HepG2 (cell line): ENCODE measurements around the gene ZNF519. TPM values are rescaled to one million over a fixed set of nuclear protein-coding genes. Genes with fewer than 3 reads are reported as not detected.

Experiments
- ATAC-seq: fragments of 200-7000 bp; cut with Tn5 transposase; 3 replicates; pipeline ENCODE4 v1.9.1; 2020; ENCODE audit warnings: mild to moderate bottlenecking, moderate library complexity
- BruUV-seq: library from RNA; stranded (reverse); fragments of 400-500 nt; replicated peaks from 2 replicates; lab custom pipeline; 2021; lab: Mats Ljungman, UMichigan
- CTCF ChIA-PET: fragments of 300-600 bp; formaldehyde crosslinking; extraction: SDS; loops from one replicate; lab custom pipeline; 2021; ENCODE audit warnings: low total read pairs, inconsistent platforms, low intra/inter-chr PET ratio; lab: Yijun Ruan, JAX
- POLR2A ChIA-PET: fragments of 350-600 bp; sonication (Branson Sonifier 250); formaldehyde crosslinking; loops from one replicate; lab custom pipeline; 2020; ENCODE audit warnings: antibody characterized with exemption, inconsistent platforms; lab: Yijun Ruan, JAX
- DNase-seq: peaks from one replicate; pipeline ENCODE4 v3.0.0-alpha.2; 2015; ENCODE audit warnings: low spot score
- FAIRE-seq: peaks from 3 replicates; lab custom pipeline; 2011; peaks lifted over from hg19 to GRCh38; lab: Jason Lieb, UNC
- H2AFZ ChIP-seq: one replicate; pipeline ENCODE4 v1.6.1; 2011; ENCODE audit warnings: low read length, inconsistent platforms
- H3K27ac ChIP-seq: fragments of 300-600 bp; 3 replicates; pipeline ENCODE4 v1.8.0; 2011; ENCODE audit warnings: mixed run types, mild to moderate bottlenecking, mixed read lengths, low read length, inconsistent platforms; ENCODE audit not compliant: insufficient read depth; ENCODE audit errors: extremely low read length
- H3K27me3 ChIP-seq, 2 experiments: fragments of 200-600 bp in 1 of 2; 2 replicates in 1 of 2; 3 replicates in 1 of 2; pipeline versions ENCODE4 v1.6.0 to v1.8.0; 2011; ENCODE audit warnings: low read length in 2 of 2, mild to moderate bottlenecking in 2 of 2, moderate library complexity in 2 of 2, inconsistent platforms in 1 of 2; ENCODE audit not compliant: insufficient read depth in 2 of 2, control insufficient read depth in 1 of 2
- H3K36me3 ChIP-seq, 2 experiments: fragments of 200-600 bp in 1 of 2; replicated peaks in 1 of 2; 2 replicates in 1 of 2; 3 replicates in 1 of 2; pipeline versions ENCODE4 v1.5.1 to v1.8.0; 2011; ENCODE audit warnings: low read length in 2 of 2, inconsistent platforms in 1 of 2; ENCODE audit not compliant: insufficient read depth in 2 of 2, control insufficient read depth in 1 of 2
- H3K4me1 ChIP-seq: 2 replicates; pipeline ENCODE4 v1.5.1; 2012; ENCODE audit warnings: low read length, inconsistent platforms; ENCODE audit not compliant: insufficient read depth
- H3K4me2 ChIP-seq: 2 replicates; pipeline ENCODE4 v1.6.0; 2011; ENCODE audit warnings: low read depth, low read length, inconsistent platforms
- H3K4me3 ChIP-seq, 3 experiments: fragments of 200-600 bp in 1 of 3; sonication (generic), shearing (Covaris generic) in 1 of 3; replicated peaks in 1 of 3; 2 replicates each; pipeline ENCODE4 v1.5.1; 2011 to 2016; ENCODE audit warnings: low read length in 3 of 3, inconsistent platforms in 2 of 3, low read depth in 2 of 3, mild to moderate bottlenecking in 2 of 3, control low read depth in 1 of 3, mixed read lengths in 1 of 3; ENCODE audit not compliant: insufficient read depth in 1 of 3
- H3K79me2 ChIP-seq: one replicate; pipeline ENCODE4 v1.6.1; 2011; ENCODE audit warnings: low read length, inconsistent platforms; ENCODE audit not compliant: insufficient read depth
- H3K9ac ChIP-seq: 2 replicates; pipeline ENCODE4 v1.6.0; 2011; ENCODE audit warnings: mild to moderate bottlenecking, low read depth, low read length, inconsistent platforms; ENCODE audit not compliant: insufficient read depth
- H3K9me3 ChIP-seq: 2 replicates; pipeline ENCODE4 v1.5.1; 2012; ENCODE audit warnings: mild to moderate bottlenecking, low read length
- H4K20me1 ChIP-seq: 2 replicates; pipeline ENCODE4 v1.6.0; 2011; ENCODE audit warnings: inconsistent platforms, mild to moderate bottlenecking, low read length, moderate library complexity; ENCODE audit not compliant: insufficient read depth
- ATAD3A ChIP-seq: sonication (generic); formaldehyde crosslinking; IDR thresholded peaks from 2 replicates; pipeline ENCODE4 v1.4.0; 2020; ENCODE audit warnings: missing genetic modification reagents
- CREB3 ChIP-seq: sonication (generic); formaldehyde crosslinking; IDR thresholded peaks from 2 replicates; pipeline ENCODE4 v1.5.0; 2020; ENCODE audit warnings: missing genetic modification reagents
- DPF2 ChIP-seq: sonication (generic); formaldehyde crosslinking; IDR thresholded peaks from 2 replicates; pipeline ENCODE4 v1.4.0; 2020; ENCODE audit warnings: mild to moderate bottlenecking, low read depth, missing genetic modification reagents, borderline replicate concordance
- HNF4G ChIP-seq, 2 experiments: sonication (generic) in 1 of 2; formaldehyde crosslinking in 1 of 2; IDR thresholded peaks; 2 replicates each; pipeline versions ENCODE4 v1.4.0 to v1.6.1; 2011 to 2020; ENCODE audit warnings: borderline replicate concordance in 2 of 2, low read depth in 2 of 2, mild to moderate bottlenecking in 2 of 2, low read length in 1 of 2, missing genetic modification reagents in 1 of 2, moderate library complexity in 1 of 2
- LRRFIP1 ChIP-seq: sonication (generic); formaldehyde crosslinking; conservative IDR thresholded peaks from 2 replicates; pipeline ENCODE4 v1.4.0; 2020; ENCODE audit warnings: missing genetic modification reagents
- MAF1 ChIP-seq: sonication (generic); formaldehyde crosslinking; IDR thresholded peaks from 2 replicates; pipeline ENCODE4 v1.5.0; 2020; ENCODE audit warnings: missing genetic modification reagents, borderline replicate concordance
- NONO ChIP-seq, 2 experiments: fragments of 450-650 bp in 1 of 2; sonication (generic) in 1 of 2; formaldehyde crosslinking in 1 of 2; IDR thresholded peaks in 1 of 2; conservative IDR thresholded peaks in 1 of 2; 2 replicates each; pipeline versions ENCODE4 v1.6.1 to v1.8.0; 2017 to 2022; ENCODE audit warnings: mild to moderate bottlenecking in 1 of 2, missing genetic modification reagents in 1 of 2, moderate library complexity in 1 of 2
- RFXAP ChIP-seq: sonication (generic); formaldehyde crosslinking; IDR thresholded peaks from 2 replicates; pipeline ENCODE4 v1.4.0; 2020; ENCODE audit warnings: missing genetic modification reagents, borderline replicate concordance
- SOX5 ChIP-seq: IDR thresholded peaks from 2 replicates; pipeline ENCODE4 v1.6.1; 2016; ENCODE audit warnings: borderline replicate concordance
- ZBTB21 ChIP-seq: sonication (generic); formaldehyde crosslinking; IDR thresholded peaks from 2 replicates; pipeline ENCODE4 v1.4.0; 2020; ENCODE audit warnings: missing genetic modification reagents
- ZNF136 ChIP-seq: sonication (generic); formaldehyde crosslinking; IDR thresholded peaks from 2 replicates; pipeline ENCODE4 v1.8.1; 2022; ENCODE audit warnings: low read depth, mild to moderate bottlenecking, moderate library complexity, missing genetic modification reagents
- ZNF326 ChIP-seq: sonication (generic); formaldehyde crosslinking; IDR thresholded peaks from 2 replicates; pipeline ENCODE4 v1.4.0; 2020; ENCODE audit warnings: missing genetic modification reagents, borderline replicate concordance
- ZNF614 ChIP-seq: IDR thresholded peaks from 2 replicates; pipeline ENCODE4 v1.6.1; 2018; ENCODE audit warnings: missing biosample characterization, missing genetic modification reagents, inconsistent platforms, borderline replicate concordance
- ZNF878 ChIP-seq: sonication (generic); formaldehyde crosslinking; IDR thresholded peaks from 2 replicates; pipeline ENCODE4 v1.8.1; 2023; ENCODE audit warnings: mild to moderate bottlenecking, missing genetic modification reagents, moderate library complexity
- WGBS: methylation state at CpG from one replicate; pipeline ENCODE4 v1.1.6; 2017; ENCODE audit warnings: low lambda C conversion rate; 5-methylcytosine and 5-hydroxymethylcytosine counted together
- in situ Hi-C: cut with HindIII; loops from 2 replicates; pipeline ENCODE4 v1.10.0; 2017; ENCODE audit warnings: low pct_unique_long_range_greater_than_20kb; ENCODE audit not compliant: extremely low pct_ligation_motif_present
- intact Hi-C: fragments of 100-400 bp; cut with micrococcal nuclease; formaldehyde crosslinking; loops from one replicate; pipeline ENCODE4 v1.10.0; 2022; ENCODE audit not compliant: unreplicated experiment
- polyA plus RNA-seq, 8 experiments: library from polyadenylated mRNA; depleted of rRNA in 3 of 8; stranded (reverse) in 7 of 8; unstranded in 1 of 8; fragments of >200 nt; fragmentation: Illumina TruSeq in 4 of 8; extraction: Trizol in 4 of 8; gene quantifications; 2 replicates each; pipeline versions ENCODE4 v1.2.1 to v1.2.3, GENCODE V29; 2011 to 2016; ENCODE audit warnings: low read depth in 4 of 8, missing spikeins in 1 of 8, mixed read lengths in 1 of 8; ENCODE audit not compliant: insufficient read depth in 1 of 8
- total RNA-seq, 5 experiments: library from RNA; depleted of rRNA; stranded (reverse); fragments of >200 nt; fragmentation: Illumina TruSeq; extraction: Trizol; gene quantifications; 2 replicates each; pipeline ENCODE4 v1.2.3, GENCODE V29; 2016; ENCODE audit warnings: low read depth in 1 of 5

ZNF519 gene
- total and polyA plus RNA-seq, 2 of the 13 experiments (the other 11 are each of a cell fraction or from before 2014, with no cell fraction given), result 7.3 to 11.1 TPM

- H3K9me3 ChIP-seq, result no peaks in the 10 kb centered on the region
- DNase-seq (no peak), ATAC-seq (no peak), FAIRE-seq (no peak)
- ChIA-PET CTCF (no interaction called here), POLR2A (no interaction called here)
- H3K27ac ChIP-seq, result no peak overlapping the region
- TF ChIP-seq ZNF136 (CRISPR knock-in tag) (no peak), LRRFIP1 (no peak), ZNF878 (CRISPR knock-in tag) (no peak), MAF1 (no peak), ZNF326 (CRISPR knock-in tag) (no peak), RFXAP (CRISPR knock-in tag) (no peak), HNF4G (IDR thresholded peaks at IDR 0.05; ENCODE audit: borderline replicate concordance, low read depth, low read length) (no peak), HNF4G (CRISPR knock-in tag; IDR thresholded peaks at IDR 0.05; ENCODE audit: borderline replicate concordance, low read depth) (no peak), SOX5 (no peak), ZBTB21 (CRISPR knock-in tag) (no peak), ZNF614 (no peak), ATAD3A (no peak), DPF2 (no peak), CREB3 (CRISPR knock-in tag) (no peak), NONO (IDR thresholded peaks at IDR 0.05) (no peak), NONO (CRISPR knock-in tag; conservative IDR thresholded peaks at IDR 0.05) (no peak)
- no peak overlapping the region for H3K4me3 ChIP-seq
- no peaks in the 10 kb centered on the region for H3K27me3 ChIP-seq
- no CpG with 5 or more reads among the region's 2 CpGs for WGBS
- H3K9ac ChIP-seq, result no peak overlapping the region
- H3K4me1 ChIP-seq, result no peaks in the 10 kb centered on the region
- in situ Hi-C loops (no loop called here), intact Hi-C loops (no loop called here)
- no TSS peak for BruUV-seq
- H3K79me2 ChIP-seq, result peaks cover 14% of the 10 kb centered on the region
- H3K36me3 ChIP-seq, result no peaks in the 10 kb centered on the region; a peak in 1 of 5 replicates
- no peaks in the 10 kb centered on the region for H4K20me1 ChIP-seq
- no peak overlapping the region for H3K4me2 ChIP-seq
- H2AFZ ChIP-seq, result no peak overlapping the region
These were observed 7.5 kb downstream of the ZNF519 start for GRCh38 chr18:14124689-14125088.
